SH-SY5Y (cell line): ENCODE data around the gene TXNRD3.

ENCODE experiments used
- GATA2 ChIP-seq: IDR thresholded peaks from 2 replicates; pipeline ENCODE4 v1.6.1; 2011; ENCODE audit warnings: mild to moderate bottlenecking, low read depth, low read length
- GATA3 ChIP-seq: IDR thresholded peaks from 2 replicates; pipeline ENCODE4 v1.6.1; 2011; ENCODE audit warnings: low read depth, mild to moderate bottlenecking, low read length, moderate library complexity

GRCh38 chr3:126682009-126682408, 27.1 kb upstream of the TXNRD3 start:
- TF ChIP-seq GATA3 (no peak), GATA2 (no peak)
